ENCODE measurements around the gene RPL27A.

- TF ChIP-seq, protein P1, sequence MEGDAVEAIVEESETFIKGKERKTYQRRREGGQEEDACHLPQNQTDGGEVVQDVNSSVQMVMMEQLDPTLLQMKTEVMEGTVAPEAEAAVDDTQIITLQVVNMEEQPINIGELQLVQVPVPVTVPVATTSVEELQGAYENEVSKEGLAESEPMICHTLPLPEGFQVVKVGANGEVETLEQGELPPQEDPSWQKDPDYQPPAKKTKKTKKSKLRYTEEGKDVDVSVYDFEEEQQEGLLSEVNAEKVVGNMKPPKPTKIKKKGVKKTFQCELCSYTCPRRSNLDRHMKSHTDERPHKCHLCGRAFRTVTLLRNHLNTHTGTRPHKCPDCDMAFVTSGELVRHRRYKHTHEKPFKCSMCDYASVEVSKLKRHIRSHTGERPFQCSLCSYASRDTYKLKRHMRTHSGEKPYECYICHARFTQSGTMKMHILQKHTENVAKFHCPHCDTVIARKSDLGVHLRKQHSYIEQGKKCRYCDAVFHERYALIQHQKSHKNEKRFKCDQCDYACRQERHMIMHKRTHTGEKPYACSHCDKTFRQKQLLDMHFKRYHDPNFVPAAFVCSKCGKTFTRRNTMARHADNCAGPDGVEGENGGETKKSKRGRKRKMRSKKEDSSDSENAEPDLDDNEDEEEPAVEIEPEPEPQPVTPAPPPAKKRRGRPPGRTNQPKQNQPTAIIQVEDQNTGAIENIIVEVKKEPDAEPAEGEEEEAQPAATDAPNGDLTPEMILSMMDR (IDR thresholded peaks at IDR 0.05), result no peak
- TF ChIP-seq POLR2A (IDR thresholded peaks at IDR 0.05), result no peak
Measured at GRCh38 chr11:8656291-8656690, 26.3 kb upstream of the RPL27A start.

Data from lower leg skin (tissue), 3 donors.